ENCODE data around the gene TBC1D22A. TPM values are rescaled to one million over a fixed set of nuclear protein-coding genes. Genes with fewer than 3 reads are reported as not detected.

Gene TBC1D22A
- total and polyA plus RNA-seq, 9 donors = 12.5 to 25.6 (median 18.5) TPM

DNA sequence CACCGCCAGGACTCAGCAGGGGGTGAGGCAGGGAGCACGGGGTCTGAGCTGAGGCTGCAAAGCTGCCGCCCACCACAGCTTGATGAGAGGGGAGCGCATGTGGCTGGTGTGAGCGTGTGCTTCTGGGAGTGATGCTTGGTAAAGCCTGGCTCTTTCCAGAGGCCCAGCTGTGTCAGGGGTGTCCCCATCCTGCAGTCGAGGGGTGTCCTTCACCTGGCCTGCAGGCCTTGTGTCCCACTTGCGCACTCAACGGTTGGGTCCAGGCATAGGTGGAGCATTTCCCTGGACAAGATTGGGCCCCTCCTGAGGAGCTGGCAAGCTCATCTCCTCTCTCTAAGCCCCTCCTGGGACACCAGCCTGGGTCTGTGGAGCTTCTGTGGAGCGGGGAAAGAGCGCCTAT, 273.9 kb downstream of the TBC1D22A start:
- TF ChIP-seq EP300 (IDR thresholded peaks at IDR 0.05) (no peak), POLR2A (IDR thresholded peaks at IDR 0.05) (no peak)
- TF ChIP-seq, protein P1, sequence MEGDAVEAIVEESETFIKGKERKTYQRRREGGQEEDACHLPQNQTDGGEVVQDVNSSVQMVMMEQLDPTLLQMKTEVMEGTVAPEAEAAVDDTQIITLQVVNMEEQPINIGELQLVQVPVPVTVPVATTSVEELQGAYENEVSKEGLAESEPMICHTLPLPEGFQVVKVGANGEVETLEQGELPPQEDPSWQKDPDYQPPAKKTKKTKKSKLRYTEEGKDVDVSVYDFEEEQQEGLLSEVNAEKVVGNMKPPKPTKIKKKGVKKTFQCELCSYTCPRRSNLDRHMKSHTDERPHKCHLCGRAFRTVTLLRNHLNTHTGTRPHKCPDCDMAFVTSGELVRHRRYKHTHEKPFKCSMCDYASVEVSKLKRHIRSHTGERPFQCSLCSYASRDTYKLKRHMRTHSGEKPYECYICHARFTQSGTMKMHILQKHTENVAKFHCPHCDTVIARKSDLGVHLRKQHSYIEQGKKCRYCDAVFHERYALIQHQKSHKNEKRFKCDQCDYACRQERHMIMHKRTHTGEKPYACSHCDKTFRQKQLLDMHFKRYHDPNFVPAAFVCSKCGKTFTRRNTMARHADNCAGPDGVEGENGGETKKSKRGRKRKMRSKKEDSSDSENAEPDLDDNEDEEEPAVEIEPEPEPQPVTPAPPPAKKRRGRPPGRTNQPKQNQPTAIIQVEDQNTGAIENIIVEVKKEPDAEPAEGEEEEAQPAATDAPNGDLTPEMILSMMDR (IDR thresholded peaks at IDR 0.05) = no peak
- 90 to 93% (median 92%) methylated on average over 10 of the region's 10 CpGs for WGBS, 3 donors
- Histone ChIP-seq H3K27me3 (no peaks in the 10 kb centered on the region), H3K4me3 (no peak overlapping the region), H3K27ac (no peak overlapping the region), H3K4me1 (ENCODE audit: insufficient read depth) (no peaks in the 10 kb centered on the region), H3K9me3 (no peaks in the 10 kb centered on the region), H3K36me3 (no peaks in the 10 kb centered on the region)
- peak in 1 of 5 donors; percentile 17 for DNase-seq
- intact Hi-C loops (cut with DNase I) = no loop called here

DNA sequence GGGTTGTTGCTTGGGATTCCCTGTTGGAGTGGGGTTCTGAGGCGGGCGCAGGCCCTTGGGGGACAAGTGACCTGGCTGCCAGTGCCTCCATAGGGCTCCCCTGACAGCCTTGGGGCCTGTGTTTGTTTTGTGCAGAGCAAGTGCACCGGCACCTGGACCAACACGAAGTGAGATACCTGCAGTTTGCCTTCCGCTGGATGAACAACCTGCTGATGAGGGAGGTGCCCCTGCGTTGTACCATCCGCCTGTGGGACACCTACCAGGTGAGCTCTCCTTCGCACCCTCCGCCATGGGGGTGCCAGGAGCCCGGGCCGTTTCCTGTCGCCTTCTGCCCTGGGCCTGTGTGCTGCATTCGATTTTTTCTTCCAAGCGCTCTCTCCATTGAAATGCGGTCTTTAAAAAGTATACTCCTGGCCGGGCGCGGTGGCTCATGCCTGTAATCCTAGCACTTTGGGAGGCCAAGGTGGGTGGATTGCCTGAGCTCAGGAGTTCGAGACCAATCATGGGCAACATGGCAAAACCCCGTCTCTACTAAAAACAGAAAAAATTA, 274.6 kb downstream of the TBC1D22A start:
- no peaks in the 10 kb centered on the region for H3K36me3 ChIP-seq
- H3K4me1 ChIP-seq (ENCODE audit: insufficient read depth) = no peaks in the 10 kb centered on the region
- no peaks in the 10 kb centered on the region for H3K9me3 ChIP-seq
- no peak overlapping the region for H3K27ac ChIP-seq
- H3K4me3 ChIP-seq = no peak overlapping the region
- no peak for TF ChIP-seq POLR2A (IDR thresholded peaks at IDR 0.05)
- TF ChIP-seq, protein P1 (IDR thresholded peaks at IDR 0.05) = no peak
- no peak for TF ChIP-seq EP300 (IDR thresholded peaks at IDR 0.05)
- H3K27me3 ChIP-seq = no peaks in the 10 kb centered on the region
- intact Hi-C loops (cut with DNase I) = no loop called here
- peak in 1 of 5 donors; percentile 7 for DNase-seq
- 97 to 98% (median 98%) methylated on average over 19 to 20 of the region's 20 CpGs for WGBS, 3 donors

DNA sequence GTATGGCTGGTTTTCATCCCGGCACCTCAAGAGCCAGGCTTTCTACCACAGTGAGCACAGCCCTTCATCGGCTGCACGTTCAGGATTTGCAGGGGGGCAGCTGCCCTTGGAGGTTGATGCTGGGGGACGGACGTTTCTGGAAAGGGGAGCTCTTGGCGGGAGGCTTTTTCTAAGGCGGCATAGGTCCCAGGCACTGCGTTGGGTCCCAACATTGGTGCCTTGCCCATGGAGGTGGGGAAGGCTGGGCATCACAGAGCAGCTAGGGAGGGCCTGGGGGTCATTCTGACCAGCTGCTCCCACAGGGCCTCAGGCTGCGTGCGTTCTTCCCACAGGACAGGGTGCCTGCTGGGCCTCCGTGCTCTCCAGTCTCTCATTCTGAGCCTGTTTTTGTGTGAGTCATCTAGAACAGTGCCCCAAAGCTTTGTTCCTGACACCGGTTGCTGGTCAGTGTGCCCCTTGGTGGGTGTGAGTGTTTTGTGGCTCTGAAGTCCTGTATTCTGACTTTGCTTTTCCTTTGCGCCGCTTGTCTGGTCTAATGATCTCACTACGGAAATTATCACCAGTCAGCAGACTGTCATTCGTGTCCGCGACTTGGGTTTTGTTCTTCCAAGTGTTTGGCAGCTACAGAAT, 275.9 kb downstream of the TBC1D22A start:
- no peak overlapping the region for H3K4me3 ChIP-seq
- H3K36me3 ChIP-seq = no peaks in the 10 kb centered on the region
- H3K27me3 ChIP-seq = no peaks in the 10 kb centered on the region
- TF ChIP-seq EP300 (IDR thresholded peaks at IDR 0.05) (no peak), POLR2A (IDR thresholded peaks at IDR 0.05) (no peak)
- TF ChIP-seq, protein P1 (IDR thresholded peaks at IDR 0.05) = no peak
- H3K27ac ChIP-seq = no peak overlapping the region
- WGBS, 3 donors = 91 to 95% (median 93%) methylated on average over 18 of the region's 18 CpGs
- intact Hi-C loops (cut with DNase I) = no loop called here
- no peaks in the 10 kb centered on the region for H3K9me3 ChIP-seq
- DNase-seq = no peak
- H3K4me1 ChIP-seq (ENCODE audit: insufficient read depth) = no peaks in the 10 kb centered on the region

DNA sequence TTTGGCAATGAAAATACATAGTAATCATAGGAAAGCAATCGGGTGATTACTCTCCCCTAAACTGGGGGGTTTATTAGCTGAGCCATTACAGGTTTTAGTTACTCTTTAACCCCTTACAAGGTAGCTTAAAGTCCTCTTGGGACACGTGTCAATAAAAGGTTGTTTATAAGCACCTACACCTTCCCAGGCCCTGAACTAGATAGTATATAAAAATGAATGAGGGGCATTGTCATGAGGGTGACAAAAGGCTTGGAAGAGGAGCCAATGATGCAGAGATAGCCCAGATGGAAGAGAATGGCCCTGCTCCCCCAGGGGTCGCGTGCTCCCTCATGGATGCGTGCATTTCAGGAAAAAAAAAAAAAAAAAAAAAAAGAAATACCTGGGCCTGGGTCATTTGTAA, 276.9 kb downstream of the TBC1D22A start:
- Histone ChIP-seq H3K4me3 (no peak overlapping the region), H3K9me3 (no peaks in the 10 kb centered on the region), H3K27ac (no peak overlapping the region), H3K4me1 (ENCODE audit: insufficient read depth) (no peaks in the 10 kb centered on the region), H3K36me3 (no peaks in the 10 kb centered on the region), H3K27me3 (no peaks in the 10 kb centered on the region)
- intact Hi-C loops (cut with DNase I) = no loop called here
- no peak for DNase-seq
- 91 to 93% (median 92%) methylated on average over 5 of the region's 5 CpGs for WGBS, 3 donors
- TF ChIP-seq EP300 (IDR thresholded peaks at IDR 0.05) = no peak
- no peak for TF ChIP-seq POLR2A (IDR thresholded peaks at IDR 0.05)
- TF ChIP-seq, protein P1 (IDR thresholded peaks at IDR 0.05) = no peak

Measured in ovary (tissue), 9 donors.